Kidney (tissue), 14 donors: ENCODE data around the gene GATB. TPM values are rescaled to one million over a fixed set of nuclear protein-coding genes. Genes with fewer than 3 reads are reported as not detected.

Experiments
- DNase-seq, 5 donors: peaks; one replicate each; pipeline ENCODE4 v3.0.0-alpha.2; 2013 to 2020
- FAIRE-seq: peaks from 2 replicates; lab custom pipeline; 2012; peaks lifted over from hg19 to GRCh38; lab: Jason Lieb, UNC
- H3K27ac ChIP-seq, 2 donors: one replicate each; pipeline ENCODE4 v1.7.0; 2013; ENCODE audit warnings: low read depth in 2 of 2, low read length in 2 of 2, inconsistent platforms in 1 of 2
- H3K27me3 ChIP-seq: one replicate; pipeline ENCODE4 v1.7.1; 2013; ENCODE audit warnings: low read length, inconsistent platforms; ENCODE audit not compliant: control insufficient read depth, insufficient read depth
- H3K36me3 ChIP-seq, 3 donors: one replicate each; pipeline versions ENCODE4 v1.7.0 to v1.7.1; 2013; ENCODE audit warnings: low read length in 3 of 3, control low read depth in 1 of 3, inconsistent platforms in 1 of 3; ENCODE audit not compliant: insufficient read depth in 3 of 3, control insufficient read depth in 2 of 3
- H3K4me1 ChIP-seq, 3 donors: one replicate each; pipeline versions ENCODE4 v1.7.0 to v1.7.1; 2013; ENCODE audit warnings: low read length in 3 of 3, inconsistent platforms in 1 of 3, low read depth in 1 of 3; ENCODE audit not compliant: control insufficient read depth in 2 of 3, insufficient read depth in 2 of 3
- H3K4me3 ChIP-seq, 3 donors: one replicate each; pipeline versions ENCODE4 v1.7.0 to v1.8.1; 2013; ENCODE audit warnings: low read length in 3 of 3, control low read depth in 1 of 3, inconsistent platforms in 1 of 3
- H3K9ac ChIP-seq, 3 donors: one replicate each; pipeline versions ENCODE4 v1.7.0 to v1.7.1; 2013; ENCODE audit warnings: low read length in 3 of 3, control low read depth in 1 of 3, inconsistent platforms in 1 of 3
- H3K9me3 ChIP-seq, 3 donors: one replicate each; pipeline versions ENCODE4 v1.7.0 to v1.7.1; 2013; ENCODE audit warnings: low read length in 3 of 3, control low read depth in 1 of 3, inconsistent platforms in 1 of 3; ENCODE audit not compliant: control insufficient read depth in 2 of 3, insufficient read depth in 1 of 3
- intact Hi-C: fragments of 100-400 bp; cut with DNase I; formaldehyde crosslinking; loops from one replicate; pipeline ENCODE4 v1.11.1; 2022
- polyA plus RNA-seq: library from polyadenylated mRNA; stranded (reverse); fragments of 350-450 nt; fragmentation: Illumina TruSeq; extraction: RNeasy Lipid Tissue Mini Kit (QIAGEN cat#74804); gene quantifications from one replicate; pipeline ENCODE4 v1.2.3, GENCODE V29; 2014; ENCODE audit warnings: low read depth, low replicate concordance; ENCODE audit not compliant: insufficient read depth
- total RNA-seq: library from RNA; stranded (reverse); fragmentation: NEBNext Ultra II Directional; extraction: Animal tissue kit (Norgen Biotek cat#: 25700); gene quantifications from one replicate; pipeline ENCODE4 v1.2.1, GENCODE V29; 2021
- TF ChIP-seq, protein P1 (sequence below): IDR thresholded peaks from 3 replicates; pipeline ENCODE4 v1.5.1; 2012; ENCODE audit warnings: mild to moderate bottlenecking, moderate library complexity, borderline replicate concordance; ENCODE audit not compliant: insufficient read depth; ENCODE audit errors: extremely low read depth
- donor health status: control.
- donor health status: control.
- donor health status: control.
- donor health status: control.
- donor health status: control.
- donor health status: DM: yes; HTN: yes; CAD: no.
- donor health status: Normal renal cell carcinoma (clear cell type).

Gene GATB
- total and polyA plus RNA-seq, 2 donors from 2014 or later = 17.0 to 50.9 TPM

GRCh38 chr4:151666501-151666900, 94.3 kb downstream of the GATB start:
- no peak overlapping the region for H3K27ac ChIP-seq
- peaks cover 2 to 14% (median 7%) of the 10 kb centered on the region in 3 donors for H3K4me1 ChIP-seq
- H3K4me3 ChIP-seq = no peak overlapping the region
- intact Hi-C loops = no loop called here
- no peaks in the 10 kb centered on the region for H3K9me3 ChIP-seq
- H3K9ac ChIP-seq = no peak overlapping the region
- H3K27me3 ChIP-seq = no peaks in the 10 kb centered on the region
- TF ChIP-seq, protein P1, sequence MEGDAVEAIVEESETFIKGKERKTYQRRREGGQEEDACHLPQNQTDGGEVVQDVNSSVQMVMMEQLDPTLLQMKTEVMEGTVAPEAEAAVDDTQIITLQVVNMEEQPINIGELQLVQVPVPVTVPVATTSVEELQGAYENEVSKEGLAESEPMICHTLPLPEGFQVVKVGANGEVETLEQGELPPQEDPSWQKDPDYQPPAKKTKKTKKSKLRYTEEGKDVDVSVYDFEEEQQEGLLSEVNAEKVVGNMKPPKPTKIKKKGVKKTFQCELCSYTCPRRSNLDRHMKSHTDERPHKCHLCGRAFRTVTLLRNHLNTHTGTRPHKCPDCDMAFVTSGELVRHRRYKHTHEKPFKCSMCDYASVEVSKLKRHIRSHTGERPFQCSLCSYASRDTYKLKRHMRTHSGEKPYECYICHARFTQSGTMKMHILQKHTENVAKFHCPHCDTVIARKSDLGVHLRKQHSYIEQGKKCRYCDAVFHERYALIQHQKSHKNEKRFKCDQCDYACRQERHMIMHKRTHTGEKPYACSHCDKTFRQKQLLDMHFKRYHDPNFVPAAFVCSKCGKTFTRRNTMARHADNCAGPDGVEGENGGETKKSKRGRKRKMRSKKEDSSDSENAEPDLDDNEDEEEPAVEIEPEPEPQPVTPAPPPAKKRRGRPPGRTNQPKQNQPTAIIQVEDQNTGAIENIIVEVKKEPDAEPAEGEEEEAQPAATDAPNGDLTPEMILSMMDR = no peak
- FAIRE-seq (no peak), DNase-seq (no peak)
- peaks cover 2 to 4% (median 3%) of the 10 kb centered on the region in 3 donors for H3K36me3 ChIP-seq

DNA sequence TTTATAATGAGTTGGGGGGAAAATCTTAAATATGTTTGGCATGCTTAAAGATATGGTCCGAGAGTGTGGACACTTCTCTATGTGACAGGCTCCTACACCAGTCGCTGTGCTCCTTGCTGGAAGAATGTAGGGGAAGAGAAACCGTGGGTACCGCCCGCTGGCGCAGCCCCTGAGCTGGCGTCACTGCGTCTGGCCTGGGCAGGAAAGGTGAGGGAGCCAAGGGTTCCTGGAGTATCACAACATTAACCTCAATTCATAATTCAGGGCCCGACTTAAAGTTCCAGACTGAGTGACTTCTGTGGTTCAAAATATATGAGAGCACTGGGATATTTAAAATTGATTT, 95.1 kb downstream of the GATB start:
- TF ChIP-seq, protein P1 = no peak
- no peak overlapping the region for H3K9ac ChIP-seq
- intact Hi-C loops = no loop called here
- peaks cover 2 to 14% (median 7%) of the 10 kb centered on the region in 3 donors for H3K4me1 ChIP-seq
- H3K36me3 ChIP-seq = peaks cover 2 to 4% (median 3%) of the 10 kb centered on the region in 3 donors
- FAIRE-seq = no peak
- no peaks in the 10 kb centered on the region for H3K27me3 ChIP-seq
- no peak overlapping the region for H3K27ac ChIP-seq
- no peak overlapping the region for H3K4me3 ChIP-seq
- no peaks in the 10 kb centered on the region for H3K9me3 ChIP-seq
- DNase-seq = no peak

DNA sequence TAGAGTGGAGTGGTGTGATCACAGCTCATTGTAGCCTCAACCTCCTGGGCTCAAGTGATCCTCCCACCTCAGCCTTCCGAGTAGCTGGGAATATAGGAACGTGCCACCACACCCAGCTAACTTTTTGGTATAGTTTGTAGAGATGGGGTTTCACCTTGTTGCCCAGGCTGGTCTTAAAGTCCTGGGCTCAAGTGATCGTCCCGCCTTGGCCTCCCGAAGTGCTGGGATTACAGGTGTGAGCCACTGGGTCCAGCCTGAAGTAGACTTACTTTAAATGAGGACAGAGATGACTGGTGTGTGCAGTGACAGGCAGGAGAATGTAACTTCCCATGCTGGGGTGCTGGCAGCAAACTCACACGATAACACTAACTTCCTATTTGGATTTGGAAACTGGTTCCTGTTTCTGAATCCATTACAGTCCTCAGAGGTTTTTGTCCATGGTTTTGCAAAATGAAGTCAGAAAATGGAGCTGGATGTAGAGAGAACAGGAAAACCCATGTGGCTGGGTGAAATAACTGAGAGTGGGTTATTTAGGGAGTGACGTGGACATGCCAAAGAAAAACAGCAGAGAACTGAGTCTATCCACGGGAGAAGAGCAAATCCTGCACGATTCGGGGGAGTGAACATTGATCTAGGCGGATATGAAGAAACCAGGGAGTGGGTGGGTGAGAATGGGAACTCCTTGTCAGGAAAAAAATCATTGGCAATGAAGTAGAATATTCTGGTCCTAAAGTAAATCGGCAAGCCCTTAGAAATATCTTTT, 95.6 kb downstream of the GATB start:
- H3K4me3 ChIP-seq = no peak overlapping the region
- no peaks in the 10 kb centered on the region for H3K9me3 ChIP-seq
- DNase-seq (no peak), FAIRE-seq (no peak)
- peaks cover 0 to 4% (median 2%) of the 10 kb centered on the region in 3 donors for H3K36me3 ChIP-seq
- H3K27ac ChIP-seq = no peak overlapping the region
- peaks cover 2 to 14% (median 7%) of the 10 kb centered on the region in 3 donors for H3K4me1 ChIP-seq
- TF ChIP-seq, protein P1 = no peak
- H3K9ac ChIP-seq = no peak overlapping the region
- intact Hi-C loops = no loop called here
- no peaks in the 10 kb centered on the region for H3K27me3 ChIP-seq
